Upper lobe of left lung (tissue), 6 donors: ENCODE data around the gene BMI1. TPM values are rescaled to one million over a fixed set of nuclear protein-coding genes. Genes with fewer than 3 reads are reported as not detected.

ENCODE experiments used
- ATAC-seq, 2 donors: fragments of 200-7000 bp; cut with Tn5 transposase; one replicate each; pipeline ENCODE4 v1.9.1; 2022; ENCODE audit warnings: mild to moderate bottlenecking in 2 of 2, moderate library complexity in 2 of 2; ENCODE audit not compliant: low FRiP score in 2 of 2
- DNase-seq, 2 donors: peaks; one replicate each; pipeline ENCODE4 v3.0.0-alpha.2; 2019 to 2020
- H3K27ac ChIP-seq, 4 donors: fragments of 200-600 bp; sonication (generic); one replicate each; pipeline ENCODE4 v1.5.1; 2016 to 2019
- H3K27me3 ChIP-seq, 4 donors: fragments of 200-600 bp; sonication (generic); one replicate each; pipeline ENCODE4 v1.5.1; 2017 to 2019
- H3K36me3 ChIP-seq, 4 donors: fragments of 200-600 bp; sonication (generic); one replicate each; pipeline ENCODE4 v1.5.1; 2016 to 2019
- H3K4me1 ChIP-seq, 4 donors: fragments of 200-600 bp; sonication (generic); one replicate each; pipeline ENCODE4 v1.5.1; 2018 to 2019
- H3K4me3 ChIP-seq, 4 donors: fragments of 200-600 bp; sonication (generic); one replicate each; pipeline ENCODE4 v1.5.1; 2017 to 2019; ENCODE audit warnings: mild to moderate bottlenecking in 2 of 4, moderate library complexity in 1 of 4
- H3K9me3 ChIP-seq, 4 donors: fragments of 200-600 bp; sonication (generic); one replicate each; pipeline ENCODE4 v1.5.1; 2018 to 2019
- CTCF ChIP-seq, 6 experiments: fragments of 450-650 bp in 4 of 6; fragments of 200-600 bp in 2 of 6; sonication (generic) in 2 of 6; IDR thresholded peaks; one replicate each; pipeline ENCODE4 v1.5.1; 2016 to 2019; ENCODE audit warnings: antibody characterized with exemption in 6 of 6
- EP300 ChIP-seq, 4 donors: sonication (generic); formaldehyde crosslinking; IDR thresholded peaks; one replicate each; pipeline ENCODE4 v1.5.1; 2017; ENCODE audit warnings: antibody characterized with exemption in 4 of 4, control low read depth in 2 of 4
- POLR2A ChIP-seq, 4 donors: fragments of 450-650 bp; IDR thresholded peaks; one replicate each; pipeline ENCODE4 v1.5.1; 2016 to 2017; ENCODE audit warnings: antibody characterized with exemption in 4 of 4, mild to moderate bottlenecking in 2 of 4
- POLR2AphosphoS5 ChIP-seq, 2 donors: sonication (generic); formaldehyde crosslinking; IDR thresholded peaks; one replicate each; pipeline ENCODE4 v1.5.1; 2017; ENCODE audit warnings: antibody characterized with exemption in 2 of 2
- WGBS, 2 donors: methylation state at CpG; one replicate each; pipeline ENCODE4 v1.1.5; 2017 to 2018; 5-methylcytosine and 5-hydroxymethylcytosine counted together
- total RNA-seq, 6 donors: library from RNA; depleted of rRNA in 4 of 6; stranded (reverse); fragments of >200 nt in 4 of 6; gene quantifications; one replicate each; pipeline versions ENCODE4 v1.1.0 to v1.2.1, GENCODE V29; 2016 to 2021
- donor health status: DM: no; HTN: no; CAD: no; lungs with moderate emphysema.
- donor health status: DM: no; HTN: yes; CAD: no; lungs with severe emphysema.

BMI1 gene
- total RNA-seq, 6 donors from 2014 or later, result 13.0 to 73.3 (median 41.5) TPM

GRCh38 chr10:22344249-22344648 is 23.4 kb downstream of the BMI1 start:
- H3K4me3 ChIP-seq, result no peak overlapping the region
- H3K27ac ChIP-seq, result no peak overlapping the region
- TF ChIP-seq POLR2AphosphoS5 (IDR thresholded peaks at IDR 0.05) (no peak), POLR2A (IDR thresholded peaks at IDR 0.05) (no peak)
- H3K4me1 ChIP-seq, result peaks cover 12 to 26% (median 17%) of the 10 kb centered on the region in 4 donors
- H3K36me3 ChIP-seq, result no peaks in the 10 kb centered on the region
- WGBS, 2 donors, result 16 to 21% methylated on average over 1 of the region's 1 CpG
- peaks cover 0 to 53% (median 20%) of the 10 kb centered on the region in 4 donors for H3K27me3 ChIP-seq
- DNase-seq (no peak), ATAC-seq (no peak)
- H3K9me3 ChIP-seq, result no peaks in the 10 kb centered on the region

GRCh38 chr10:22344781-22345300 is 23.9 kb downstream of the BMI1 start:
- TF ChIP-seq CTCF (IDR thresholded peaks at IDR 0.05) (no peak), POLR2AphosphoS5 (IDR thresholded peaks at IDR 0.05) (no peak), POLR2A (IDR thresholded peaks at IDR 0.05) (no peak), EP300 (IDR thresholded peaks at IDR 0.05) (no peak)
- H3K4me3 ChIP-seq, result peak overlapping the region; percentile 2 to 40 (median 32)
- H3K4me1 ChIP-seq, result peaks cover 8 to 23% (median 15%) of the 10 kb centered on the region in 4 donors
- DNase-seq, result no peak
- 18 to 34% methylated on average over 7 to 20 of the region's 26 CpGs for WGBS, 2 donors
- no peak overlapping the region for H3K27ac ChIP-seq
- no peaks in the 10 kb centered on the region for H3K36me3 ChIP-seq
- ATAC-seq, result no peak
- H3K27me3 ChIP-seq, result peaks cover 0 to 53% (median 20%) of the 10 kb centered on the region in 4 donors
- no peaks in the 10 kb centered on the region for H3K9me3 ChIP-seq

- Histone ChIP-seq H3K27ac (no peak within 1 kb of the TSS), H3K9me3 (no peaks in the 10 kb centered on the region), H3K27me3 (peaks cover 0 to 53% (median 20%) of the 10 kb centered on the region in 4 donors), H3K4me1 (peaks cover 5 to 19% (median 13%) of the 10 kb centered on the region in 4 donors), H3K4me3 (peak within 1 kb of the TSS; percentile 2 to 40 (median 32)), H3K36me3 (no peaks in the 10 kb centered on the region)
- TF ChIP-seq CTCF (IDR thresholded peaks at IDR 0.05) (peak in 1 of 6 experiments; percentile 21), POLR2A (IDR thresholded peaks at IDR 0.05) (peak in 1 of 4 donors; percentile 11), EP300 (IDR thresholded peaks at IDR 0.05) (no peak), POLR2AphosphoS5 (IDR thresholded peaks at IDR 0.05) (peak in 1 of 2 donors; percentile 36)
- WGBS, 2 donors, result 0 to 12% methylated on average over 1 to 47 of the region's 83 CpGs
- ATAC-seq (peak in 1 of 2 donors; percentile 58), DNase-seq (peak; percentile 76 to 92)
Measured at GRCh38 chr10:22345301-22346095, 24.6 kb downstream of the BMI1 start, which contains the start of gene SPAG6. Gene SPAG6 (plus strand): TSS chr10:22345496. CDS start chr10:22345612, 116 bp downstream.

GRCh38 chr10:22346096-22346661 is 25.3 kb downstream of the BMI1 start:
- no peaks in the 10 kb centered on the region for H3K36me3 ChIP-seq
- H3K27me3 ChIP-seq, result peaks cover 0 to 52% (median 20%) of the 10 kb centered on the region in 4 donors
- H3K4me1 ChIP-seq, result peaks cover 5 to 16% (median 11%) of the 10 kb centered on the region in 4 donors
- H3K27ac ChIP-seq, result no peak overlapping the region
- WGBS, 2 donors, result 28 to 49% methylated on average over 8 of the region's 8 CpGs
- DNase-seq, result no peak
- TF ChIP-seq CTCF (IDR thresholded peaks at IDR 0.05) (no peak), POLR2AphosphoS5 (IDR thresholded peaks at IDR 0.05) (no peak), POLR2A (IDR thresholded peaks at IDR 0.05) (no peak), EP300 (IDR thresholded peaks at IDR 0.05) (no peak)
- no peaks in the 10 kb centered on the region for H3K9me3 ChIP-seq
- no peak for ATAC-seq
- no peak overlapping the region for H3K4me3 ChIP-seq

GRCh38 chr10:22349755-22350154 is 28.9 kb downstream of the BMI1 start:
- 94 to 100% methylated on average over 1 of the region's 1 CpG for WGBS, 2 donors
- Histone ChIP-seq H3K27me3 (peaks cover 0 to 19% (median 7%) of the 10 kb centered on the region in 4 donors), H3K27ac (no peak overlapping the region), H3K4me3 (no peak overlapping the region), H3K4me1 (peaks cover 0 to 11% (median 6%) of the 10 kb centered on the region in 4 donors), H3K9me3 (no peaks in the 10 kb centered on the region), H3K36me3 (no peaks in the 10 kb centered on the region)
- ATAC-seq, result no peak
- no peak for TF ChIP-seq POLR2AphosphoS5 (IDR thresholded peaks at IDR 0.05)
- TF ChIP-seq POLR2A (IDR thresholded peaks at IDR 0.05), result no peak
- no peak for TF ChIP-seq EP300 (IDR thresholded peaks at IDR 0.05)
- TF ChIP-seq CTCF (IDR thresholded peaks at IDR 0.05), result no peak
- DNase-seq, result no peak
